Mucosa of rectum (tissue), 2 donors: Measurements from ENCODE around the gene P4HTM.

Experiments
- H3K27ac ChIP-seq, 2 donors: one replicate each; pipeline ENCODE4 v1.7.0; 2013; ENCODE audit warnings: inconsistent platforms in 2 of 2, low read depth in 2 of 2, low read length in 2 of 2
- H3K27me3 ChIP-seq, 2 donors: one replicate each; pipeline ENCODE4 v1.7.0; 2013; ENCODE audit warnings: low read length in 2 of 2; ENCODE audit not compliant: control insufficient read depth in 2 of 2, insufficient read depth in 2 of 2
- H3K36me3 ChIP-seq, 2 donors: one replicate each; pipeline ENCODE4 v1.7.0; 2013; ENCODE audit warnings: low read length in 2 of 2; ENCODE audit not compliant: control insufficient read depth in 2 of 2, insufficient read depth in 2 of 2
- H3K4me1 ChIP-seq, 2 donors: one replicate each; pipeline ENCODE4 v1.7.0; 2013; ENCODE audit warnings: low read length in 2 of 2, mild to moderate bottlenecking in 1 of 2; ENCODE audit not compliant: control insufficient read depth in 2 of 2, insufficient read depth in 2 of 2
- H3K4me3 ChIP-seq, 2 donors: one replicate each; pipeline ENCODE4 v1.7.0; 2013; ENCODE audit warnings: low read length in 2 of 2
- H3K9ac ChIP-seq, 2 donors: one replicate each; pipeline ENCODE4 v1.7.0; 2013; ENCODE audit warnings: low read length in 2 of 2, low read depth in 1 of 2, mild to moderate bottlenecking in 1 of 2
- H3K9me3 ChIP-seq, 2 donors: one replicate each; pipeline ENCODE4 v1.7.0; 2013; ENCODE audit warnings: low read length in 2 of 2; ENCODE audit not compliant: control insufficient read depth in 2 of 2
- donor health status: healthy.
- donor health status: Normal muscosa, but diverticular disease.

P4HTM gene

GRCh38 chr3:48997102-48997635, 7.1 kb downstream of the P4HTM start:
- Histone ChIP-seq H3K27me3 (no peaks in the 10 kb centered on the region), H3K9ac (no peak overlapping the region), H3K4me3 (no peak overlapping the region), H3K4me1 (no peaks in the 10 kb centered on the region), H3K36me3 (peaks cover 8 to 15% of the 10 kb centered on the region in 2 donors), H3K9me3 (no peaks in the 10 kb centered on the region), H3K27ac (no peak overlapping the region)

GRCh38 chr3:48997714-48998637, 7.9 kb downstream of the P4HTM start:
- Histone ChIP-seq H3K4me3 (no peak overlapping the region), H3K4me1 (no peaks in the 10 kb centered on the region), H3K27me3 (no peaks in the 10 kb centered on the region), H3K36me3 (peaks cover 8 to 15% of the 10 kb centered on the region in 2 donors), H3K9ac (no peak overlapping the region), H3K27ac (no peak overlapping the region), H3K9me3 (no peaks in the 10 kb centered on the region)

GRCh38 chr3:48999085-48999858, 9.2 kb downstream of the P4HTM start:
- H3K36me3 ChIP-seq = peaks cover 8 to 15% of the 10 kb centered on the region in 2 donors
- H3K4me1 ChIP-seq = no peaks in the 10 kb centered on the region
- H3K4me3 ChIP-seq = no peak overlapping the region
- H3K9me3 ChIP-seq = no peaks in the 10 kb centered on the region
- H3K27ac ChIP-seq = no peak overlapping the region
- H3K27me3 ChIP-seq = no peaks in the 10 kb centered on the region
- H3K9ac ChIP-seq = no peak overlapping the region

- Histone ChIP-seq H3K4me3 (no peak overlapping the region), H3K9me3 (no peaks in the 10 kb centered on the region), H3K27me3 (no peaks in the 10 kb centered on the region)
Observed at GRCh38 chr3:49001155-49001554, 11.1 kb downstream of the P4HTM start.

GRCh38 chr3:49004352-49005302, 14.6 kb downstream of the P4HTM start:
- no peak overlapping the region for H3K9ac ChIP-seq
- H3K4me1 ChIP-seq = peaks cover 16 to 18% of the 10 kb centered on the region in 2 donors
- H3K27ac ChIP-seq = no peak overlapping the region
- H3K4me3 ChIP-seq = no peak overlapping the region
- H3K9me3 ChIP-seq = no peaks in the 10 kb centered on the region
- H3K27me3 ChIP-seq = no peaks in the 10 kb centered on the region
- peaks cover 0 to 3% of the 10 kb centered on the region in 2 donors for H3K36me3 ChIP-seq

More at GRCh38 chr3:49001155-49001554, 11.1 kb downstream of the P4HTM start:
- Histone ChIP-seq H3K27ac (no peak overlapping the region), H3K4me1 (peaks cover 4 to 5% of the 10 kb centered on the region in 2 donors), H3K36me3 (peaks cover 8 to 13% of the 10 kb centered on the region in 2 donors), H3K9ac (no peak overlapping the region)

- H3K9me3 ChIP-seq = no peaks in the 10 kb centered on the region
- no peak overlapping the region for H3K27ac ChIP-seq
- no peak overlapping the region for H3K4me3 ChIP-seq
- peaks cover 0 to 3% of the 10 kb centered on the region in 2 donors for H3K36me3 ChIP-seq
- H3K9ac ChIP-seq = no peak overlapping the region
- H3K4me1 ChIP-seq = peaks cover 16 to 18% of the 10 kb centered on the region in 2 donors
- no peaks in the 10 kb centered on the region for H3K27me3 ChIP-seq
Observed at GRCh38 chr3:49005303-49005680, 15.3 kb downstream of the P4HTM start.

GRCh38 chr3:49005998-49006397, 16.0 kb downstream of the P4HTM start:
- Histone ChIP-seq H3K9ac (peak overlapping the region; percentile 86 to 91), H3K27me3 (no peaks in the 10 kb centered on the region), H3K9me3 (no peaks in the 10 kb centered on the region), H3K27ac (peak overlapping the region in 1 of 2 donors; percentile 99), H3K4me1 (peaks cover 16 to 18% of the 10 kb centered on the region in 2 donors), H3K36me3 (peaks cover 0 to 3% of the 10 kb centered on the region in 2 donors), H3K4me3 (peak overlapping the region; percentile 87 to 94)

GRCh38 chr3:49006408-49007067, 16.5 kb downstream of the P4HTM start:
- peak overlapping the region; percentile 97 to 99 for H3K27ac ChIP-seq
- peak overlapping the region; percentile 86 to 91 for H3K9ac ChIP-seq
- no peaks in the 10 kb centered on the region for H3K9me3 ChIP-seq
- peaks cover 0 to 6% of the 10 kb centered on the region in 2 donors for H3K36me3 ChIP-seq
- peak overlapping the region; percentile 87 to 94 for H3K4me3 ChIP-seq
- H3K4me1 ChIP-seq = peaks cover 16 to 18% of the 10 kb centered on the region in 2 donors
- no peaks in the 10 kb centered on the region for H3K27me3 ChIP-seq
